Measurements from ENCODE around the gene C10orf71.
A peak's percentile ranks its signal among the peaks of the same experiment; 100 is the strongest.

C10orf71 gene

DNA sequence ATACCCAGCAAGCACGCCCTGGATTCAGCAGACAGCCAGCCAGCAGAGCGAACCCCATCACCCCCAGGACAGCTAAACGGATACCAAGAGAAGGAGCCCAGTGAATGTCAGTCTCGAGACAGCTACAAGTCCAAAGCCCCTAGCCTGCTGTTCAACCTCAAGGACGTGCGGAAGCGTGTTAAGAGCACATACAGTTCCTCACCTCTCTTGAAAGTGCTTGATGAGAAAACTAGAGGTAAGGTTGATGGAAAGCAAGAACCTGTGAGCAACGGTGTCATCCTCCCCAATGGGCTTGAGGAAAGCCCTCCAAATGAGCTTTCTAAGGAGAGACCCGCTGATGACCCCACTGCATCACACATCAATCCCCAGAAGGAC, 24.9 kb downstream of the C10orf71 start:
- no peak for TF ChIP-seq CEBPB (IDR thresholded peaks at IDR 0.05)
- TF ChIP-seq CREB1 (IDR thresholded peaks at IDR 0.05; ENCODE audit: low read depth) = no peak
- no peak for TF ChIP-seq USF1 (IDR thresholded peaks at IDR 0.05)
- no peak for TF ChIP-seq TAF1 (IDR thresholded peaks at IDR 0.05; ENCODE audit: low read depth)
- no peak for TF ChIP-seq FOXM1 (IDR thresholded peaks at IDR 0.05; ENCODE audit: borderline replicate concordance, low read depth)
- no peak for TF ChIP-seq ZBTB7A (IDR thresholded peaks at IDR 0.05; ENCODE audit: low read depth)
- TF ChIP-seq EP300 (IDR thresholded peaks at IDR 0.05; ENCODE audit: borderline replicate concordance) = no peak
- no peak for TF ChIP-seq NFIC (IDR thresholded peaks at IDR 0.05)
- no peak for TF ChIP-seq TCF12 (IDR thresholded peaks at IDR 0.05; ENCODE audit: low read depth)
- TF ChIP-seq, protein P1, sequence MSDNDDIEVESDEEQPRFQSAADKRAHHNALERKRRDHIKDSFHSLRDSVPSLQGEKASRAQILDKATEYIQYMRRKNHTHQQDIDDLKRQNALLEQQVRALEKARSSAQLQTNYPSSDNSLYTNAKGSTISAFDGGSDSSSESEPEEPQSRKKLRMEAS (IDR thresholded peaks at IDR 0.05) = no peak
- no peak for TF ChIP-seq RAD21 (IDR thresholded peaks at IDR 0.05; ENCODE audit: low read depth)
- no peak for TF ChIP-seq YY1 (IDR thresholded peaks at IDR 0.05; ENCODE audit: low read depth)
- TF ChIP-seq TEAD4 (IDR thresholded peaks at IDR 0.05) = no peak
- TF ChIP-seq EGR1 (IDR thresholded peaks at IDR 0.05) = no peak
- TF ChIP-seq, protein P2, sequence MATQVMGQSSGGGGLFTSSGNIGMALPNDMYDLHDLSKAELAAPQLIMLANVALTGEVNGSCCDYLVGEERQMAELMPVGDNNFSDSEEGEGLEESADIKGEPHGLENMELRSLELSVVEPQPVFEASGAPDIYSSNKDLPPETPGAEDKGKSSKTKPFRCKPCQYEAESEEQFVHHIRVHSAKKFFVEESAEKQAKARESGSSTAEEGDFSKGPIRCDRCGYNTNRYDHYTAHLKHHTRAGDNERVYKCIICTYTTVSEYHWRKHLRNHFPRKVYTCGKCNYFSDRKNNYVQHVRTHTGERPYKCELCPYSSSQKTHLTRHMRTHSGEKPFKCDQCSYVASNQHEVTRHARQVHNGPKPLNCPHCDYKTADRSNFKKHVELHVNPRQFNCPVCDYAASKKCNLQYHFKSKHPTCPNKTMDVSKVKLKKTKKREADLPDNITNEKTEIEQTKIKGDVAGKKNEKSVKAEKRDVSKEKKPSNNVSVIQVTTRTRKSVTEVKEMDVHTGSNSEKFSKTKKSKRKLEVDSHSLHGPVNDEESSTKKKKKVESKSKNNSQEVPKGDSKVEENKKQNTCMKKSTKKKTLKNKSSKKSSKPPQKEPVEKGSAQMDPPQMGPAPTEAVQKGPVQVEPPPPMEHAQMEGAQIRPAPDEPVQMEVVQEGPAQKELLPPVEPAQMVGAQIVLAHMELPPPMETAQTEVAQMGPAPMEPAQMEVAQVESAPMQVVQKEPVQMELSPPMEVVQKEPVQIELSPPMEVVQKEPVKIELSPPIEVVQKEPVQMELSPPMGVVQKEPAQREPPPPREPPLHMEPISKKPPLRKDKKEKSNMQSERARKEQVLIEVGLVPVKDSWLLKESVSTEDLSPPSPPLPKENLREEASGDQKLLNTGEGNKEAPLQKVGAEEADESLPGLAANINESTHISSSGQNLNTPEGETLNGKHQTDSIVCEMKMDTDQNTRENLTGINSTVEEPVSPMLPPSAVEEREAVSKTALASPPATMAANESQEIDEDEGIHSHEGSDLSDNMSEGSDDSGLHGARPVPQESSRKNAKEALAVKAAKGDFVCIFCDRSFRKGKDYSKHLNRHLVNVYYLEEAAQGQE (IDR thresholded peaks at IDR 0.05; ENCODE audit: low read depth) = no peak

GRCh38 chr10:49324711-49325110, 25.7 kb downstream of the C10orf71 start:
- TF ChIP-seq YY1 (IDR thresholded peaks at IDR 0.05; ENCODE audit: low read depth) (no peak), TAF1 (IDR thresholded peaks at IDR 0.05; ENCODE audit: low read depth) (no peak), ZBTB7A (IDR thresholded peaks at IDR 0.05; ENCODE audit: low read depth) (no peak), TEAD4 (IDR thresholded peaks at IDR 0.05) (no peak), EP300 (IDR thresholded peaks at IDR 0.05; ENCODE audit: borderline replicate concordance) (no peak), RAD21 (IDR thresholded peaks at IDR 0.05; ENCODE audit: low read depth) (peak; percentile 24; the same call in 1 of the 2 replicates), FOXM1 (IDR thresholded peaks at IDR 0.05; ENCODE audit: borderline replicate concordance, low read depth) (no peak)
- TF ChIP-seq, protein P1 (IDR thresholded peaks at IDR 0.05) = no peak

DNA sequence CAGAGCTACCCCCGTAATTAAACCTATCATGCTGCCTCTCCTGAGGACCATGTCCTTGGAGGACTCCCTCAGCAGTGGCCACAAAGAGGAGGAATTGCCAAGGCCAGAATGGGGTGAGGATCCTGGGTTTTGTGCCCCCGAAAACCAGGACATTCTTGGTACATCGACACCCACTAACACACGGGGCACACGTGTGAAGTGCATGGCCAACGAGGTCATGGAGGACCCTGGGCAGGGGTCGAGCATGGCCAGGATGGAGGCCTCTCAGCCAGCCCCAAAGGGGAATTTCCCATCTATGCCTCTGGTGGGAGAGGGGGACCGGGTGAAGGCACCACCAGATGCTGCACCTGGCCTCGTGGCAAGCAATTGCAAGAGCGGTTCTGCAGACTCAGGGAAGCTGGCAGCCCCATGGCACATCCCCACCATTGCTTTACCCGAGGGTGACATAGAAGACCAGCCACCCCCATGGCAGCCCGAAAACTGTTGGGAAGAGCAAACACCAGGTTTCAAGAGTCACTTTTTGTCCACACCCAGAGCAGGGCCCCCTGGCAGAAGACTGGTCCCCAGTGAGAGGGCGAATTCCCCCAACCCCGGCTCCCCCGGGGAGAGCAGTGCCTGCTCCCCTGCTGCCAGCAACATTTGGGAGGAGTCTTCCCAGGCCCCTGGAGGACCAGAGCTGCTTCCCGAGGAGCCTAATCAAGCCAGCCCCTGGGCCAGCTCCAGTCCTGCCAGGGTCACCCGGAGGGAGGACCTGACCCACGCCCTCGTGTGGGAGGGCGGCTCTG, 26.4 kb downstream of the C10orf71 start:
- TF ChIP-seq USF1 (IDR thresholded peaks at IDR 0.05) (no peak), ZBTB7A (IDR thresholded peaks at IDR 0.05; ENCODE audit: low read depth) (no peak), RAD21 (IDR thresholded peaks at IDR 0.05; ENCODE audit: low read depth) (no peak), FOXM1 (IDR thresholded peaks at IDR 0.05; ENCODE audit: borderline replicate concordance, low read depth) (no peak), TCF12 (IDR thresholded peaks at IDR 0.05; ENCODE audit: low read depth) (no peak), NFIC (IDR thresholded peaks at IDR 0.05) (no peak), EGR1 (IDR thresholded peaks at IDR 0.05) (no peak), EP300 (IDR thresholded peaks at IDR 0.05; ENCODE audit: borderline replicate concordance) (no peak), TAF1 (IDR thresholded peaks at IDR 0.05; ENCODE audit: low read depth) (no peak), YY1 (IDR thresholded peaks at IDR 0.05; ENCODE audit: low read depth) (no peak), TEAD4 (IDR thresholded peaks at IDR 0.05) (no peak), CEBPB (IDR thresholded peaks at IDR 0.05) (no peak)
- TF ChIP-seq, protein P1 (IDR thresholded peaks at IDR 0.05) = no peak

DNA sequence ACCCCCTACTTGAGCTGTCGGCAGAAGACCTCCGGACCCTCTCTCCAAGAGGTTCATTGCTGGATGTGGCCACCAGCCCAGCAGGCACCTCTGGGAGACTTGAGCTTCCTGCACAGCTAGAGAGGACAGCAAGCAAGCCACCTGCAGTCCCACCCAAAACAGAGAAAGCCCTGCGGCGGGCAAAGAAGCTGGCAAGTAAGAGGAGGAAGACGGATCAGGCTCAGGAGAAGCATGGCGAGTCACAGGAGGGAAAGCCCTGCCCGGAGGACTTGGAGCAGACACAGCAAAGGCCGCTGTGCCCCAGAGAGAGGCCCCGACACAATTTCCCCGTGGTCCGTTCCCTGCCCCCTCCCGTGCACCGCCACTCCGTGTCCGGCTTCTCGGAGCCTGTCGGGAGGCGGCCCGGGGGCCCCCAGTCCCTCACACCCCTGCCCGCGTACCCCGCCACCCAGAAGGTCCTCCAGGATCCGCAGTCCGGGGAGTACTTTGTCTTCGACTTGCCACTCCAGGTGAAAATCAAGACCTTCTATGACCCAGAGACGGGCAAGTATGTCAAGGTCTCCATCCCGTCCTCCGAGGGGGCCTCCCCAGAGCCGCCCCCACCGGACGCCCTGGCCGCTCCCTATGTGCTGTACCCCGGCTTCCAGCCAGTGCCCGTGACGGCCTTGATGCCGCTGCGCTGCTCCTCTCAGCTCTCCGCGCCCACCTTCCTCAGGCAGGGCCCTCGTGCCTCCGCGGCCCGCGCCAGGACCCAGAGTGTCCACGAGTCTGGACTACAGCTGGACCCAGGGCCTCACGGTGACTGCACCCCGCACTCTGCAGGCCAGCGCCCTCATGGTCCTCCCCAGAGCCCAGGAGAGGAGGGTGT, 27.2 kb downstream of the C10orf71 start:
- TF ChIP-seq RAD21 (IDR thresholded peaks at IDR 0.05; ENCODE audit: low read depth) (no peak), EGR1 (IDR thresholded peaks at IDR 0.05) (no peak), TCF12 (IDR thresholded peaks at IDR 0.05; ENCODE audit: low read depth) (no peak), USF1 (IDR thresholded peaks at IDR 0.05) (no peak), TAF1 (IDR thresholded peaks at IDR 0.05; ENCODE audit: low read depth) (no peak)
- TF ChIP-seq, protein P1 (IDR thresholded peaks at IDR 0.05) = no peak

DNA sequence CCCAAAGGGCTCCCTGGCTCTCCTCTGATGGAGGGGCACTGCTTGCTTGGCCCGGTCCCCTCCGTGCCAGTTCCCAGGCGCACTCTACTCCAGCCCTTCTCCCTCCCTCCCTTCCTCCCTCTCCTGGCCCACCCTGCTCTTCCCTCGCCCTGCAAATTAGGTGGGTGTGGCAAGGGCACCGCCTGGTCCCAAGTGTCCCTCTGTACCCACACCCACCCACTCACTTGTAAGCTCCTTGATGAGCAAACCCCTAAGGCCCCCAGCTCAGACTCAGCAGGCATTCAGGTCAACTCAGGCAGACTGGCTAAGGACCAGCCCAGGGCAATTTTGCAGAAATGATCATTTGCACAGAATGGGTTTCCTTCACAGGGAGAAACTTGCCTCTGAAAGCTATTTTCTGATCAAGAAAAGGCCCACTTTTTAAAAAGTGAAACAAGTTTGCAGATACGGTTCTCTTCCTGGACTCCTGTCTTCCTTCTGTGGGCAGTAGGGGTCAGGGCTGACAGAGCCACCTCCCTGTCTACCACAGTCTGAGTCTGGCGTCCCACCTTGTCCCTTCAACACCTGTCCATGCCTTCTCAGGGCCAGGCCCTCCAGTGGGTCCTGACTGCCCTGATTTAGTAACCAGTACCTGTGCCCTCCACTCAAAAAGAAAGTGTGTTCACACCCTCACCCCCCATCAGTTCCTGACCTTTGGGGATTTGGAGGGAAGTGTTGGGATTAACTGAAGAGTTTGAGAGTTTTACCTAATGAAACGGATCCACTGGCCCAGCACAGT, 28.3 kb downstream of the C10orf71 start:
- TF ChIP-seq EGR1 (IDR thresholded peaks at IDR 0.05) (no peak), TAF1 (IDR thresholded peaks at IDR 0.05; ENCODE audit: low read depth) (no peak)
- TF ChIP-seq, protein P1 (IDR thresholded peaks at IDR 0.05) = no peak
